ENCODE results near the gene ZFP62. TPM values are rescaled to one million over a fixed set of nuclear protein-coding genes. Genes with fewer than 3 reads are reported as not detected.
A peak's percentile ranks its signal among the peaks of the same experiment; 100 is the strongest.

The ZFP62 gene
- total RNA-seq, 2 donors from 2014 or later = 34.3 to 38.7 TPM

GRCh38 chr5:180870276-180871068 lies 9.4 kb upstream of the ZFP62 start:
- Histone ChIP-seq H3K4me3 (no peak overlapping the region), H3K4me1 (no peaks in the 10 kb centered on the region), H3K27me3 (no peaks in the 10 kb centered on the region), H3K27ac (no peak overlapping the region), H3K9me3 (no peaks in the 10 kb centered on the region), H3K36me3 (no peaks in the 10 kb centered on the region), H3K9ac (ENCODE audit: low read depth in 2 of 2, low read length in 2 of 2) (no peak overlapping the region)
- intact Hi-C loops (cut with DNase I) = loop anchor here (10.0 kb wide), 1 partner anchor 284 kb away; no protein-coding TSS in a partner anchor
- DNase-seq = no peak
- TF ChIP-seq CTCF (IDR thresholded peaks at IDR 0.05) = no peak

- no peak for DNase-seq
- no peak overlapping the region for H3K9ac ChIP-seq (ENCODE audit: low read depth in 2 of 2, low read length in 2 of 2)
- H3K27me3 ChIP-seq = no peaks in the 10 kb centered on the region
- H3K4me3 ChIP-seq = no peak overlapping the region
- intact Hi-C loops (cut with DNase I) = no loop called here
- no peaks in the 10 kb centered on the region for H3K4me1 ChIP-seq
- H3K9me3 ChIP-seq = no peaks in the 10 kb centered on the region
- H3K36me3 ChIP-seq = no peaks in the 10 kb centered on the region
- H3K27ac ChIP-seq = no peak overlapping the region
- TF ChIP-seq CTCF (IDR thresholded peaks at IDR 0.05) = no peak
Measured at GRCh38 chr5:180869587-180869986, 8.5 kb upstream of the ZFP62 start.

GRCh38 chr5:180868960-180869359 lies 7.9 kb upstream of the ZFP62 start:
- intact Hi-C loops (cut with DNase I) = no loop called here

GRCh38 chr5:180866985-180867384 lies 5.9 kb upstream of the ZFP62 start:
- no peak for DNase-seq
- H3K27ac ChIP-seq = peak overlapping the region; percentile 85
- intact Hi-C loops (cut with DNase I) = no loop called here

More at GRCh38 chr5:180868960-180869359, 7.9 kb upstream of the ZFP62 start:
- peak overlapping the region in 1 of 2 donors; percentile 44 for H3K9ac ChIP-seq (ENCODE audit: low read depth in 2 of 2, low read length in 2 of 2)
- no peak overlapping the region for H3K4me3 ChIP-seq
- no peak overlapping the region for H3K27ac ChIP-seq
- no peaks in the 10 kb centered on the region for H3K9me3 ChIP-seq
- H3K27me3 ChIP-seq = no peaks in the 10 kb centered on the region
- DNase-seq = peak; percentile 99
- H3K4me1 ChIP-seq = no peaks in the 10 kb centered on the region
- TF ChIP-seq CTCF (IDR thresholded peaks at IDR 0.05) = peak; percentile 78
- H3K36me3 ChIP-seq = no peaks in the 10 kb centered on the region

More at GRCh38 chr5:180866985-180867384, 5.9 kb upstream of the ZFP62 start:
- TF ChIP-seq CTCF (IDR thresholded peaks at IDR 0.05) = no peak
- Histone ChIP-seq H3K9me3 (no peaks in the 10 kb centered on the region), H3K4me3 (peak overlapping the region; percentile 14), H3K4me1 (peaks cover 8% of the 10 kb centered on the region), H3K27me3 (no peaks in the 10 kb centered on the region), H3K9ac (ENCODE audit: low read depth in 2 of 2, low read length in 2 of 2) (peak overlapping the region in 1 of 2 donors; percentile 84), H3K36me3 (no peaks in the 10 kb centered on the region)
